HG03064 (cell line): ENCODE data around the gene SLC25A44.

Source experiments
- ATAC-seq: cut with Tn5 transposase; IDR thresholded peaks from one replicate; pipeline ENCODE4 v1.9.1; 2021; ENCODE audit warnings: low read depth; ENCODE audit not compliant: unreplicated experiment

Gene SLC25A44

GRCh38 chr1:156259805-156260204 lies 65.9 kb downstream of the SLC25A44 start:
- ATAC-seq = no peak

- no peak for ATAC-seq
These were observed 67.0 kb downstream of the SLC25A44 start for GRCh38 chr1:156260896-156261295.
